Measurements from ENCODE around the gene ESAM.

ESAM gene, protein sequence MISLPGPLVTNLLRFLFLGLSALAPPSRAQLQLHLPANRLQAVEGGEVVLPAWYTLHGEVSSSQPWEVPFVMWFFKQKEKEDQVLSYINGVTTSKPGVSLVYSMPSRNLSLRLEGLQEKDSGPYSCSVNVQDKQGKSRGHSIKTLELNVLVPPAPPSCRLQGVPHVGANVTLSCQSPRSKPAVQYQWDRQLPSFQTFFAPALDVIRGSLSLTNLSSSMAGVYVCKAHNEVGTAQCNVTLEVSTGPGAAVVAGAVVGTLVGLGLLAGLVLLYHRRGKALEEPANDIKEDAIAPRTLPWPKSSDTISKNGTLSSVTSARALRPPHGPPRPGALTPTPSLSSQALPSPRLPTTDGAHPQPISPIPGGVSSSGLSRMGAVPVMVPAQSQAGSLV

DNA sequence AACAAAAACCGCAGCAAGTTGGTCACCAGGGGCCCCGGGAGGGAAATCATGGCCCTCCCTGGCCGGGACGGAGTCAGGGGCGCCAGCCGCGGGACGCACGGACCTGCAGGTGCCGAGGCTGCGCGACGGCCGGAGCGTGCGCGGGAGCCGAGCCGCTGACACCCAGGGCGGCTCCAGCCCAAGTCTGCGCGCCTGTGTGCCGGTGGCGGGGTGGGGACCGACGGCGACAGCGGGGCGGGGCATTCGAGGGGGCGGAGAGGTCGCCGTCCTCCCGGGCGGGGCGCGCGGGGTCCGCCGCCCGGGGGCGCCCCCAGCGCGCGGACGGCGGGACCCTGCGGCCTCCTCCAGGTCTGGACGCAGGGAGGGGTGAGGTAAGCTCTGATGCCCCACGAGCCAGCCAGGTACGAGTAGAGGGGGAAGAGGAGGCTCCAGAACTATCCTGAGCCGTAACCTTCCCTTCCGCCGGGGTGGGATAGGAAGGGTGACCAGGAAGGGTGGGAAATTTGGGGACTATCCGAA is at the start of gene ESAM:
Gene ESAM (minus strand): TSS at position 186 of the 519 bp plus-strand sequence. CDS start 136 bp downstream, at position 50.
- ATAC-seq: peak; percentile 77 to 78

DNA sequence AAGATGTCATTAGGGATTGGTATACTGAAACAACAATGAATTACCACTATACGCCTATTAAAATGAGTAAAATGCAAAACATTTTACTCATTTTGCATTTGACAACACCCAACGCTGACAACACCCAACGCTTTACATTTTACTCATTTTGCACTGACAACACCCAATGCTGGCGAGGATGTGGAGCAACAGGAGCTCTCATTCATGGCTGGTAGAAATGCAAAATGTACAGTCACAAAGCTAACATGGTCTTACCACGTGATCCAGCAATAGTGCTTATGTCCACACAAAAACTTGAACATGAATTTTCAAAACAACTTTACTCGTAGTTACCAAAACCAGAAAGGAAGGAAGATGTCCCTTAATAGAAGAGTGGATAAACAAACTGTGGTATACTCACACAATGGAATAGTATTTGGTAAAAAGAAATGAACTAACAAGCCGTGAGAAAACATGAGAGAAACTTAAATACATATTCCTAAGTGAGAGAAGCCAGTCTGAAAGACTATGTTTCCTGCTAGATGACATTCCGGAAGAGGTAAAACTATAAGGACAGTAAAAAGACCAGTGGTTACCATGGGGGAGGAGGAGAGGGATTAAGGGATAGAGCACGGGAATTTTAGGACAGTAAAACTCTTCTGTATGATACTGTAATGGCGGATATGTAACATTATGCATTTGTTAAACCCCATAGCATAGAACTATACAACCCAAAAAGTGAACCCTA is 49.5 kb upstream of the ESAM start:
- ATAC-seq: no peak

DNA sequence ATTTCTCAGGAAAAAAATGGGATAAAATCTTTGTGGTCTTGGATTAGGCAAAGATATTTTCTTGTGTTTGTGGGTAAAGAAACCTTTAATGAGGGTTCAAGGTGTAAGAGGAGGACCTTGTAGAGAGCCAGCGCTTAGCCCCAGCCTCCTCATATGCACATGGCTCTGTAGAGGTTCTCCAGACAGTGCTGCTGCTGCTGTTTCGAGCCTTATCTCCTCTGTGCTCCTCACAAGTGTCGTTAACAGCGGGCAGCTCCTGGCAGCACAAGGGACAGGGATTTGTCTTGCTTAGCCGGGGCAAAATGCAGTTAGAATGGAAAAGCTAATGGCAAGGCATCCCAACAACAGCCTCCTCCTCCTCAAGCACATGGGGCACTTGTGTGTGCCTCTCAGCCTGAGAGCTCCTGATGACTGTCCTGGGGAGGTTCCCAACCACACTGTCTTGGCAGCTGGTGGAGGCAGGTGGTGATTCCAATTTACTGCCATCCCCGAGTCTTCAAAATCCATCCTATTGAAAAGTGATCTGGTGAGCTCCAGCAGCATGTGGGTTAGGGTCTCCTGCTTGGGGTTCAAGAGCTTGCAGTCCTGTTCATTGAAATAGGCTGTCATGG is 45.7 kb upstream of the ESAM start:
- no peak for ATAC-seq

DNA sequence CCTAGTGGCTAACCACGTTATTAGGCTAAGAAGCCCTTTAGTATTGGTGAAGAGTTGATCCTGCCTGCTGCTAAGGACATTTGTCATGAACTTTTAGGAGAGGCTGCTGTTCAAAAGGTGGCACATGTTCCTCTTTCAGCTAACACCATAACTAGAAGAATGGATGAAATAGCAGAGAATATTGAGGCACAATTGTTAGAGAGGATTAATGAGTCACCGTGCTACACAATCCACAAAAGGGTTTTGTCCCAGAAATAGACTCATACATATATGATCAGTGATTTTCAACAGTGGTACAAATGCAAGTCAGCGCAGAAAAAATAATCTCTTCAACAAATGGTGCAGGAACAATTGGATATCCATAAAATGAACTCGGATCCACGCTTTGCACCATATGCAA is 45.1 kb upstream of the ESAM start:
- ATAC-seq: no peak

DNA sequence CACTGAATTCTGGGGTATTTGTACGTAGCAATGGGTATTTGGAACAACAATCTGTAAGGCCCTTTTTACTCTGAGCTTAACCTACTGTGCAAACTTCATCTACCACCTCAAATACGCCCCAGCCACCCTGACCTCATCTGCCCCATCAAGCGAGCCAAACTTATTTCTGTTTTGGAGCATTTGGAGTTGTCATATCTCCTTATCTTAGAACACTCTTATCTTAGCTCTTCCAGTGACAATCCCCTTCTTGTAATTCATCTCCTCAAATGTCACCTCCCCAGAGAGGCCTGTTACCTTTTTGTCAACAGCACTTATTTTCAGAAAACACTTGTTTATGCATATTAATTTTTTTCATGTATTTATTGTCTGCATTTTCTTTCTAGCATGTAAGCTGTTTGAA is 42.8 kb upstream of the ESAM start:
- no peak for ATAC-seq

DNA sequence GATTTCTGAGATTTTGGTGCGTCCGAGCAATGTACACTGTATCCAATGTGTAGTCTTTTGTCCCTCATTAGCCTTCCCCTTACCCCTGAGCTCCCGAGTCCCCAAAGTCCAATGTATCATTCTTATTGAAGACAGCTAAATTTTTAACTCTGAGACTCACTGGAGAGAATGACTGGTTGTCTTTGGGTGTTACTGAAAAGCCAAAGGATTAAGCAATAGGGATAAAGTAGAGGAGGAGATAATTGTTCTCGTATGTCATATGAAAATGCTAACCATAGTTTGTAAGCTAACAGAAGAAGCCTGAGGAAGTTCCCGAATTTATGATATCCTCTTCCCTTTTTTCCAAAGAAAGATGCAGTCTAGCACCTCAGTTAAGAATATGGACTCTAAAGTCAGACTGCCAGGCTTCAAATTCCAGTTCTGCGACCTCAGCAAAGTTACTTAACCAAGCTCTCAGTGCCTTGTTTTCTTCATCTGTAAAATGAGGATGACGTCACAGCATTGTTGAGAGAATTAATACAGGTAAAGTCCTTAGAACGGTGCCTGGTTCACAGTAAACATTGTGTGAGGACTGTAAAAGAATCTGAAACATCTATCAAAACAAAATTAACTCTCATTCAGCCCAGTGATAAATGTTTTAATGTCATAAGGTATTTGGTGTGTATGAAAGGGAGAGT is 39.7 kb upstream of the ESAM start:
- no peak for ATAC-seq

DNA sequence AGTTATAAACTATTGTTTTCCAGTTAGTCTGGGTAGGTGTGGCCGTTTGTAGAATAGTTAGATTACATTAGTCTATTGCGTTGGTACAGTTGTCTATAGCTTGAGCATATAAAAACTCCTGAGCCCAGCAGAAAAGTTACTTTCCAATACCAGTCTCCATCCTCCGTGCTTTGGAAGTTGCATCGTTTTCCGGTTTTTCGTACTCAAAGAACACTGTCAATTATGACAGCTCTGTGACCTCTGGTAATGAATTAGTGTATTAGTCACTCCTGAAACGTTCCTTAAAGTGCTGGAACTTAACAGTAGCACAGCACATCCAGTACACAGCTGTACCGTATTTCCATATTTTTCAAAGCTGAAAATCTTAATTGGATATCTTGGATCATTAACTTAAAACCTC is 38.9 kb upstream of the ESAM start:
- peak in 1 of 2 donors; percentile 20 for ATAC-seq

DNA sequence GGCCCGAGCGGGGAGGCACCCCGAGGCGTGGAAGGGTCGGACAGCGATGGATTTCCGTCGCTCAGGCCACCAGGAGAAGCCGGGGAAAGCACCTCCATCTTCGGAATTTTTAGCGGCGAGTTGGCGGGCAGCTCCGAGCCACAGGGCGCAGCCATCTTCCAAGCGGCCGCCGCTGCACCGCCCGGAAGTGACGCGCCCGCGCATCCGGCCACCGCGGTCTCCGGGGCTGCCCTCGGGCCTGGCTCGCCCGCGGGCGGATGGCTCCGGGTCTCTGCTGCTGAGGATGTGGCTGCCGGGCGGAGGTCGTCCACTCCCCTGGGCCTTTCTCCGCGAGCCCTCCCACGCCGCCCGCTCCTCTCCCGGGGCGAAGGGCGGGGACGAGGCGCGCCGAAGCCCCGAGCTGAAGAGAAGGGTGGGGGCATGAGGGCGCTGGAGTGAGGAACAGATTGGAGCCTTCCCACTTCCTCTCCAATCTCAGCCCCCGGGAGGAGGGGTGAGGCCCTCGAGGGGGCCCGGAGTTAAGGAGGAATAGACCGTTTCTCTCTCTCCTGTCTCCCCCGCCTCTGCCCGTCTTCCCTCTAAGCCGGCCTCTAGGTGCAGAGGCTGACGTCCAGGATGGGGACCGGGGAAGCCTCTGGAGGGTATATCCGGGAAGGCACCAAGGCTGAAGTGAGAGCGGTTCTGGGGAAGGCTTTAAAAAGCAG is 38.3 kb upstream of the ESAM start, which contains the start of gene MSANTD2:
Gene MSANTD2 (minus strand): TSS at position 181 of the 704 bp plus-strand sequence. CDS start 26 bp downstream, at position 155.
- peak; percentile 93 for ATAC-seq

DNA sequence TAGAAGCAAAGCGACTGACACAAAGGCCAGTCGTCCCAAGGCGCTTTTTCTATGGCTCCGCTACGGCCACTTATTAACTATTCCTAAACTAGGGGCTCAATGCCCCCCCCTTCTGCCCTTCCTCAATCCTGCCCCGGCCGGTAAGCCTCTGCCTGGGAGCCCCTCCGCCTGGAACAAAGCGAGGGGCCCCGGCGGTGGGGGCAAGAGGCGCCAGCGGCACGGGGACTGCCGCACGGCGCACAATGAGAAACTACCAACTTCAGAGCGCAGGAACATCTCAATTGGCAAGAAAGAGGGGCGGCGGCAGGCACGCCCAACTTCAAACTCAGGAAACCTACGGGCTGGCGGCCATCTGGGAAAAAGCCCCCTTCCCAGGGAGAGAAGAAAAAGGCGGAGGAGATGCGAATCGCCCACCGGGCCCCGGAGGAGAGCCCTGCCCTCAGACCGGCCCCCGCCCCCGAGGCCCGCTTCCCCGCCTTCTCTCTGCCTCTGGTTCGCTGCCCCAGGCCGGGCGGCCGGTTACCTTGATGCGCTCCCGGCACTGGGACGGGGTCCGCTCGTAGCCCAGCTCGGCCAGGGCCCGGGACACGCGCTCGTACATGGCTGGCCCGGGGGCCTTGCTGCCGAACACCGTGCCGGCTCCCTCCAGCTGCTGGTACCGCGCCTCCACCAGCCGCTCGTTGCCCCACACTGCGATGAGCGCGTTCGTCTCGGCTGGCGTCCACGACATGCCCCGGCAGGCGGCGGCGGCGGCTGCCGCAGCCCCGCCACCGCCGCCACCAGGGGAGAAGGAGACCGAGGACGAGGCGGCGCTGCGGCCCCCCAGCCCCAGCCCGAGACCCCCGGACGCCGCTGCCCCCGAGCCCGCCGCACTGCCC is 37.5 kb upstream of the ESAM start:
- ATAC-seq: peak; percentile 36 to 58

DNA sequence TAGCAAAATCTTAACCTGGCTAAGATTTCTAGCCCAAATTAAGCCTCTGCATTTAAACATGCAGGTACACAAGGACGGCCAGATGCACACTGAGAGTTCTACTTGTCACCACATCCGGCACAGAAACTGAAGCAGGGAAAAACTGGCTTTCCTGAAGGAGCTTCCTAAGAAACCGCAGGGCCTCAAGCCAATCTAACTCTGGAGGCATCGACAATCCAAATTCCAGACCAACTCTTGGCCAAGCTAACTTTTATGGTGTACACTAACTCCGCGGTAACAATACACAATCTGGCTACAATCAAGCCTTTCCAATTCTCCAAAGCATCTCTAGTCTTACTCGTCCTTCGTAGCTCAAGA is 36.9 kb upstream of the ESAM start:
- ATAC-seq: no peak

DNA sequence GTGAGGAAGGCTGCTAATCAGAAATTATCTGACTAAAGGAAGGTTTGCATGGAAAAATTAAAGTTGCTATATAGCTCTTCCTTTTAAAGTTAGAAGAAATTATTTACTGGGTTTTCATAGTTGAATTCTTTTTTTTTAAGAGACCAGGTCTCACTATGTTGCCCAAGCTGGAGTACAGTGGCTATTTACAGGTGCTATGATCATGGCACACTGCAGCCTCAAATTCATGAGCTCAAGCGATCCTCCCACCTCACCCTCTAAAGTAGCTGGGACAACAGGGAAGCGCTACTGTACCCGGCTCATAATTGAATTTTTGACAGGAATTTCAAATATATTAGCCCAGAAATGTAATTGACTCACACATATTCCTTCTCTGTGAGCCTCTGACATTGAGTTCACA is 34.2 kb upstream of the ESAM start:
- no peak for ATAC-seq

DNA sequence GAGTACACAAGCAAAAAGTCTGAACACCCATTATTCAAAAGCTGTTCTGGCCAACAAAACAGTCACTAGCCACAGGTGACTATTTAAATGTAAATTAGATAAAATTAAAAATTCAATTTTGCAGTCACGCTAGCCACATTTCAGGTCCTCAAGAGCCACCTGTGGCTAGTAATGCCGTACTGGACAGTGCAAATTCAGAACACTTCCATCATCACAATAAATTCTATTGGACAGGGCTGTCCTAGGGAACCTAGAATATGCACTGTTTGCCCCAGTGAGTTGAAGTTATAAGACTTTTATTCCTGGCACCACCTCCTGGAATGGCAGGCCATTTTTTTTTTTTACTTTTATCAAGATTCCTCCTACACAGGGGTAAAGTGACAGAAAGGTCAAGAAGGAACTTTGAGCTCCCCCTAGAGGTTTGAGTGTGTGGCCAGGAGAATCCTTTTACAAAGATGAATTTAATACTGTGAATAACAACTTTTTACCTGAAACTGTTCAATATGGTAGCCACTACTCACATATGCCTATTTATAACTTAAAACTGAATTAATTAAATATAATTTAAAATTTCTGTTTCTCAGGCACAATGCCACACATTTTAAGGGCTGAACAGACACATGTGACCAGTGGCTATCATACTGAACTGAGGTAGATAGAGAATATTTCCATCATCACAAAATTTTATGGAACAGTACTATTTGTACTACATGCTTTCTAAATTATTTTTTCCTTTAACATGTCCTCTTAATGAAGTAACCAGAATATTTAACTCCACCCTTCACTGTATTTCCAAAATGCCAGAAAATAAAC is 31.6 kb upstream of the ESAM start:
- ATAC-seq: peak; percentile 32 to 53

DNA sequence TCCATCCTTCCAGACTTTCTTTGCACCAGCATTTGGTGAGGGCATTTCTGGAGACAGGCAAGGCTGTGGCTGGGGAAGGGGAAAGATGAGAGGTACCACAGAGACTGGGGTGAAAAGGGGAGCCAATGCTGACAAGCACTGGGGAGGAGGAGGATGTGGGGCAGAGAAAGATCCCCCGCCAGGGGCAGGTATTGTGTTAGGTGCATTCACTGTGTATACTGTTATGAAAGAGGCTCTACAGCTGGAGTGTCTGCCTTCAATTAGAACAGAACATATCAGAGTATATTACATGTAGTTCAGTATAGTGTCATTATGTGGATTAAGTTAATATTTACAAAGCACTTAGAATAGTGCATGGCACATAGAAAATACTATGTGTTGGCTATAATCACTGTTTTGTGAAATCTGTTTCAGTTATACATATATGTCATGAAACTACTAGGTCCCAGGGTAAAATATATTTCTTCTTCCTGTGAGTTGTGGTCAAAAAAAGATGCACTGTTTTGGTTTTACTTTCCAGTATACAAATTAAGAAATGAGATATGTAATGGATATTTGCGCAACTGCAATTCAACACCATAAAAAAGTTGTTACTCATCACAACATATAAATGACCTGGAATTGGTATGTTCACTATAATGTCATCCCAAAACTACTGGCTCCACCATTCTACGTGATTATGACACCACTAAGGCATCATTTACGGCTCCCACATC is 29.7 kb upstream of the ESAM start:
- ATAC-seq: no peak

DNA sequence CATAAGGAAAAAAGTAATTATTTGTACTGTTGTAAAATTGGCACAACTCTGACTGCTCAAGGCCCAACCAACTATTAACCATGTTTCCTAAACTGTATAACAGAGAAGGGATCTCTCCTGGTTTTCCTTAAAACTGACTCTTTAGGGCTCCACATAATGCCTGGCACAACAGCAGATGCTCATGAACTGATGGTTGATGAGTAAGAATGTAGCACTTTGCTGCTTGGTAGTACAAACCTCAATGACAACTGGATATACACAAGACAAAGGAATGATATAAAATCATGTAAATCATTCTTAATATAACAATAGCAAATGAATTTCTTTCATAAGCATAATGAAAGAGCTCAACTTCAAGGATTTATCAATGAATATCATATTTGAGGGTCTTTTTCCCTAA is 26.4 kb upstream of the ESAM start:
- ATAC-seq: no peak

DNA sequence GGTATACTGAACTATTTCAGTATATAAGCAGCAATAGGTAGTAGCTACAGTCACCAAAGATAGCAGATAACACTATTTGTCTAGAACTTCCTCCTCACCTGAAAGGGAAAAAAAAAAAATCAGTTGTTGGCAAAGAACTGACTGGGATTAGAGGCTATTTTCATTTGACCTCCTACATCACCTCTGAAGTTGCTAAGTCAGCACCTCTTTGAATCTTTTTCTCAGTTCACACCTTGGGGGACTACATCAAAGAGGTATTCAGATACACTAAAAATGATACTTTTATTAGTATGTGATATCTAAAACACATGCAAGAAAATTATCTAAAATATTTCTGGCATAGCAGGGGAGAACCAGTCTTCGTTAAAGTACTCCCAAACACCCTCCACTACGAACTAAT is 22.0 kb upstream of the ESAM start:
- ATAC-seq: no peak

DNA sequence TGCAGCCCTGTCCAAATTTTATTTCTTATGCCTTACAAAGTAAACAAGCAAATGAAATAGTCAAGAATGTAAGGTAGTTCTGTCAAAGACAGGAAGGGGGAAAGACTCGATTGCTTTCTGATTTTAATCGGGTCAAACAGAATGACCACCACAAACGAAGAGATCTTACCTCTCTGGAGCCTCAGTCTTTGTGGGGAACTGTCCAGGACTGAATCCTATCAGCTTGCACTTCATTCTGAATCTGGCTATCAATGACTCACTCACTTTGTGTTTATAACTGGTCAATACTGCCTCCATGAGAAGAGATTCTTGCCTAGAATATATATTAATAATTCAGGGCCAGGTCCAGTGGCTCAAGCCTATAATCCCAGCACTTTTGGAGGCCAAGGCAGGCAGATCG is 20.9 kb upstream of the ESAM start:
- ATAC-seq: no peak

DNA sequence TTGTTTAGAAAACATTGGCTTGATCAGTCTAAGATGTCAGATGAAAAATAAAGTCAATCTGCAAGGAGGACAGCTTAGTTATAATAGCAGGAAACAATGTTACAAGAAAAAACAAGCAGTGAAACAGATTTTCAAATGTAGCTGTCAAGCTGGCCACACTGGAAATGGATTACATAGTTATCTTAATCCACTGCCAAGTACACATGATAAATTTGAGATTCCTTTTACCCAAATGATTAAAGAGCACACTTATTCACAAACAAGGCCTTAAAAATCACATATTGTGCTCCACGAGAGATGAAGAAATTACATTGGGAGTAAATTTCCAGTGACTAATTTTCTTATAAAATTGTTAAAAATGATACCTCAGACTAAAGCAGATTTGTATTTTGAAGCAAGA is 17.5 kb upstream of the ESAM start:
- no peak for ATAC-seq

DNA sequence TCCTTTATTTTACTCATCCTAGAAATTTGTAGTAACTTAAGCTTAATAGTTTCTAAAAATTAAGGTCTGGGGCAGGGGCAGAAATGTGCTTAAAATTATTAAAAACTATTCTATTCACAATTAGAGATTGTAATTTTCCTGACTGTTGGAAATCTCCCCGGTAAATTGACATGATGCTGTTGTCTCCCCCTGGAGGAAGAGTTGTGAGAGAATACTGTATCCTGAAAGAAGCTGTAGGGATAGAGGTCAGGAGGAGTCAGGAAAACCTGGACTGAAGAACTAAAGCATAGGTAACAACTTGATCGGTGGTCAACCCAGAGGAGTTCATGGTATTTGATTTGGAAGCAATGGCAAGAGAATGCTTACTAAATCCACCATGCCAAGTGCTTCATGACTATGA is 16.2 kb upstream of the ESAM start:
- ATAC-seq: no peak

DNA sequence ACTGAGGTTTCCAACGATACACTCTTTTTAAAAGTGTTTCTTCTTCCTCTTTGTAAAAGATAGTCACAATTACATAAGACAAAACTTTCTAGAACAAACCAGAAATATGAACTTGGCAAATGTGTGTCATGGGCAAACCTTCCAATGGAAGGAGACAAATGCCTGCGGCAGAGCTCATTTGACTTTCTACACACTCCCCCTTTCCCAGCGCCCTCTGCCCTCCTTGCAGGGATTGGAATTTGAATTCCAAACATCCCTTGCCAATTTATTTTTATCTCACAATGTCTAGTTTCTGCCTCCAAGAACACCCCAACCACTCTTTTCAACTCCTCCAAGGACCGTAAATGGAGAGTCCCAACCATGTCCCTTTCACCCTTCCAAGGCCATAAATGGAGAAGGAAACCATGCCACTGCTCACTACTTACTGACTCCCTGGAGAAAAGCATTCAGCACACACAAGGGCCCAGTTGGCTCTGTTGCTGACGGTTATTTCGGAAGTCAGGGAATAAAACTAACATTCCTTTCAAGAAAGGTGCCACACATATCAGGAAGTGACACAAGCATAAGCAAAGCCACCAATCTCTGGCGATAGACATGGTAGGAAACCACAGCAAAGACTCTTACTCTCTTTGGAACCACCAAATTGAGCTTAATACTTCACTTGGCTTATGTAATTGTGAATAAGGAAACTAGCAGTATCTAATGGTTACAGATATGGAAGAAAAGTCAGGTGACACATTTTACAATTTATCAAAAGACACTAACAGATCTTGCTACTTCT is 15.0 kb upstream of the ESAM start:
- ATAC-seq: no peak
